Measurements from ENCODE around the gene MYLK4.

Gene MYLK4

GRCh38 chr6:2710412-2710811 is 40.3 kb downstream of the MYLK4 start:
- in situ Hi-C loops (cut with HindIII; ENCODE audit: low sequenced_read_pairs): no loop called here

- in situ Hi-C loops (cut with HindIII; ENCODE audit: low sequenced_read_pairs): no loop called here
Measured at GRCh38 chr6:2708456-2708855, 42.3 kb downstream of the MYLK4 start.

- in situ Hi-C loops (cut with HindIII; ENCODE audit: low sequenced_read_pairs): no loop called here
Measured at GRCh38 chr6:2706558-2706957, 44.2 kb downstream of the MYLK4 start.

GRCh38 chr6:2705256-2705655 is 45.5 kb downstream of the MYLK4 start:
- in situ Hi-C loops (cut with HindIII; ENCODE audit: low sequenced_read_pairs): no loop called here

- in situ Hi-C loops (cut with HindIII; ENCODE audit: low sequenced_read_pairs): no loop called here
Measured at GRCh38 chr6:2697291-2697690, 53.4 kb downstream of the MYLK4 start.

- in situ Hi-C loops (cut with HindIII; ENCODE audit: low sequenced_read_pairs): no loop called here
Measured at GRCh38 chr6:2695454-2696095, 55.1 kb downstream of the MYLK4 start.

- in situ Hi-C loops (cut with HindIII; ENCODE audit: low sequenced_read_pairs): no loop called here
Measured at GRCh38 chr6:2693231-2693630, 57.5 kb downstream of the MYLK4 start.

- in situ Hi-C loops (cut with HindIII; ENCODE audit: low sequenced_read_pairs): no loop called here
Measured at GRCh38 chr6:2688401-2689064, 62.2 kb downstream of the MYLK4 start.

- in situ Hi-C loops (cut with HindIII; ENCODE audit: low sequenced_read_pairs): no loop called here
Measured at GRCh38 chr6:2687456-2687855, 63.3 kb downstream of the MYLK4 start.

GRCh38 chr6:2686515-2686914 is 64.2 kb downstream of the MYLK4 start:
- in situ Hi-C loops (cut with HindIII; ENCODE audit: low sequenced_read_pairs): no loop called here

- in situ Hi-C loops (cut with HindIII; ENCODE audit: low sequenced_read_pairs): no loop called here
Measured at GRCh38 chr6:2684766-2685754, 65.7 kb downstream of the MYLK4 start.

- in situ Hi-C loops (cut with HindIII; ENCODE audit: low sequenced_read_pairs): no loop called here
Measured at GRCh38 chr6:2684103-2684749, 66.5 kb downstream of the MYLK4 start.

GRCh38 chr6:2680264-2680922 is 70.3 kb downstream of the MYLK4 start:
- in situ Hi-C loops (cut with HindIII; ENCODE audit: low sequenced_read_pairs): no loop called here

- in situ Hi-C loops (cut with HindIII; ENCODE audit: low sequenced_read_pairs): no loop called here
Measured at GRCh38 chr6:2677080-2677593, 73.6 kb downstream of the MYLK4 start.

GRCh38 chr6:2676048-2676447 is 74.7 kb downstream of the MYLK4 start:
- in situ Hi-C loops (cut with HindIII; ENCODE audit: low sequenced_read_pairs): no loop called here

- in situ Hi-C loops (cut with HindIII; ENCODE audit: low sequenced_read_pairs): no loop called here
Measured at GRCh38 chr6:2674857-2675256, 75.9 kb downstream of the MYLK4 start.

GRCh38 chr6:2669067-2669700 is 81.5 kb downstream of the MYLK4 start:
- in situ Hi-C loops (cut with HindIII; ENCODE audit: low sequenced_read_pairs): no loop called here

GRCh38 chr6:2667617-2668016 is 83.1 kb downstream of the MYLK4 start:
- in situ Hi-C loops (cut with HindIII; ENCODE audit: low sequenced_read_pairs): no loop called here

- in situ Hi-C loops (cut with HindIII; ENCODE audit: low sequenced_read_pairs): no loop called here
Measured at GRCh38 chr6:2666906-2667575, 83.7 kb downstream of the MYLK4 start.
